ENCODE data around the gene RPN1. TPM values are rescaled to one million over a fixed set of nuclear protein-coding genes. Genes with fewer than 3 reads are reported as not detected.
A peak's percentile ranks its signal among the peaks of the same experiment; 100 is the strongest.

RPN1 gene
- total RNA-seq, 3 donors from 2014 or later (not counting 1 experiment from before 2014, with no cell fraction given), result 90.5 to 130 (median 92.1) TPM

DNA sequence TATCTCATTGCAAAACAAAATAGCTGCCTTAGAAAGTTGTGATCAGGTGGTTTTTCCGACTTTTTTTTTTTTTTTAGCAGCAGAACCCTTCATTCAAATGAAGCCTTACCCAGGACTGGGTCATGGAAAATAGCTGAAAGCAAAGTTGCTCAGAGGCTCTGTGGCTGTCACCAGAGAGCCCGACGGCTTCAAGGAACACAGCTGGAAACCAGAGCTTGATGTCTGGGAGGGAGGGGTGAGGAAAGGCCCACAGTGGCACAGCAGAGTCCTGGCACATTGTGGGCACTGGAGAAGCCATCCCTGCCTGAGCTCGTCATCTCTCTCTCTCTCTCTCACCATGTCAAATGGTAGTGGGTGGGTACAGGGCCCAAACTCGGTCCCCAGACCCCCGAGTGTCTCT is 77.5 kb downstream of the RPN1 start:
- peaks cover 15 to 17% of the 10 kb centered on the region in 2 donors for H3K4me1 Mint-ChIP-seq

DNA sequence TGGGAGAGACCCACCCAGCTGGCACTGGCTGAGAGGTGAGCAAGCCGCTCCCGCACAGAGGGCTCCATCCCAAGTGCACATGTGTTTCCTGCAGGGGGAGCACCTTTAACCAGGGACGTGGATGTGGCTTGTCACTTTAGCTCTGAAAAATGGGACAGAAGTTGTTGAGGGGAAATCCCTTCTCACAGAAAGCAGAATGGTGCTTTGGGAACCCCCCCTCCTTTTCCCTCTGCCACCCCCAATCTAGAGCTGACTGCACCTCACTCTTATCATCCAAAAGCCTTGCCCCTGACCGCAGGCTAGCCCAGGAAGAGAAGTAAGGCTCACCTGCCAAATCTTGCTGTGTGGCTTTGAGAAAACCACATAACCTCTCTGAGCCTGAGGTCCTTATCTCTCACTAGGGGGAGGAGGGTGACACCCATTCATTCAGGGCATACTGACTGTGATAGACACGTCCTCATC is 77.9 kb downstream of the RPN1 start:
- Histone ChIP-seq H3K4me1 (ENCODE audit: control insufficient read depth, insufficient read depth, low read length) (peaks cover 18% of the 10 kb centered on the region), H3K27ac (ENCODE audit: low read length) (no peak overlapping the region), H3K4me3 (ENCODE audit: low read length) (no peak overlapping the region), H3K36me3 (ENCODE audit: control insufficient read depth, insufficient read depth, low read length) (no peaks in the 10 kb centered on the region), H3K27me3 (ENCODE audit: control insufficient read depth, insufficient read depth, low read length) (peaks cover 7% of the 10 kb centered on the region), H3K9me3 (ENCODE audit: control insufficient read depth, insufficient read depth, low read length) (no peaks in the 10 kb centered on the region)
- peaks cover 8 to 11% of the 10 kb centered on the region in 2 donors for H3K27me3 Mint-ChIP-seq (ENCODE audit: low read depth in 2 of 2)
- H3K9me3 Mint-ChIP-seq, result no peaks in the 10 kb centered on the region
- TF ChIP-seq, protein P1, sequence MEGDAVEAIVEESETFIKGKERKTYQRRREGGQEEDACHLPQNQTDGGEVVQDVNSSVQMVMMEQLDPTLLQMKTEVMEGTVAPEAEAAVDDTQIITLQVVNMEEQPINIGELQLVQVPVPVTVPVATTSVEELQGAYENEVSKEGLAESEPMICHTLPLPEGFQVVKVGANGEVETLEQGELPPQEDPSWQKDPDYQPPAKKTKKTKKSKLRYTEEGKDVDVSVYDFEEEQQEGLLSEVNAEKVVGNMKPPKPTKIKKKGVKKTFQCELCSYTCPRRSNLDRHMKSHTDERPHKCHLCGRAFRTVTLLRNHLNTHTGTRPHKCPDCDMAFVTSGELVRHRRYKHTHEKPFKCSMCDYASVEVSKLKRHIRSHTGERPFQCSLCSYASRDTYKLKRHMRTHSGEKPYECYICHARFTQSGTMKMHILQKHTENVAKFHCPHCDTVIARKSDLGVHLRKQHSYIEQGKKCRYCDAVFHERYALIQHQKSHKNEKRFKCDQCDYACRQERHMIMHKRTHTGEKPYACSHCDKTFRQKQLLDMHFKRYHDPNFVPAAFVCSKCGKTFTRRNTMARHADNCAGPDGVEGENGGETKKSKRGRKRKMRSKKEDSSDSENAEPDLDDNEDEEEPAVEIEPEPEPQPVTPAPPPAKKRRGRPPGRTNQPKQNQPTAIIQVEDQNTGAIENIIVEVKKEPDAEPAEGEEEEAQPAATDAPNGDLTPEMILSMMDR (IDR thresholded peaks at IDR 0.05), result no peak
- intact Hi-C loops (cut with micrococcal nuclease), result no loop called here
- peaks cover 15 to 17% of the 10 kb centered on the region in 2 donors for H3K4me1 Mint-ChIP-seq
- WGBS (ENCODE audit: insufficient coverage), result 4% methylated on average over 5 of the region's 5 CpGs
- no peak overlapping the region for H3K27ac Mint-ChIP-seq
- DNase-seq (peak in 1 of 2 donors; percentile 55), ATAC-seq (peak in 2 of 3 donors; percentile 61 to 71)
- no peaks in the 10 kb centered on the region for H3K36me3 Mint-ChIP-seq
- no peak overlapping the region for H3K4me3 Mint-ChIP-seq

More for the DNA sequence above, 77.5 kb downstream of the RPN1 start:
- Histone ChIP-seq H3K27ac (ENCODE audit: low read length) (no peak overlapping the region), H3K9me3 (ENCODE audit: control insufficient read depth, insufficient read depth, low read length) (no peaks in the 10 kb centered on the region), H3K4me3 (ENCODE audit: low read length) (no peak overlapping the region), H3K4me1 (ENCODE audit: control insufficient read depth, insufficient read depth, low read length) (peaks cover 18% of the 10 kb centered on the region), H3K27me3 (ENCODE audit: control insufficient read depth, insufficient read depth, low read length) (peaks cover 7% of the 10 kb centered on the region), H3K36me3 (ENCODE audit: control insufficient read depth, insufficient read depth, low read length) (no peaks in the 10 kb centered on the region)
- Mint-ChIP-seq H3K27ac (no peak overlapping the region), H3K4me3 (no peak overlapping the region), H3K27me3 (ENCODE audit: low read depth in 2 of 2) (peaks cover 8 to 11% of the 10 kb centered on the region in 2 donors), H3K9me3 (no peaks in the 10 kb centered on the region), H3K36me3 (no peaks in the 10 kb centered on the region)
- peak in 1 of 3 donors; percentile 34 for ATAC-seq
- TF ChIP-seq, protein P1 (IDR thresholded peaks at IDR 0.05), result no peak
- 16% methylated on average over 5 of the region's 6 CpGs for WGBS (ENCODE audit: insufficient coverage)
- DNase-seq, result no peak
- intact Hi-C loops (cut with micrococcal nuclease), result no loop called here

DNA sequence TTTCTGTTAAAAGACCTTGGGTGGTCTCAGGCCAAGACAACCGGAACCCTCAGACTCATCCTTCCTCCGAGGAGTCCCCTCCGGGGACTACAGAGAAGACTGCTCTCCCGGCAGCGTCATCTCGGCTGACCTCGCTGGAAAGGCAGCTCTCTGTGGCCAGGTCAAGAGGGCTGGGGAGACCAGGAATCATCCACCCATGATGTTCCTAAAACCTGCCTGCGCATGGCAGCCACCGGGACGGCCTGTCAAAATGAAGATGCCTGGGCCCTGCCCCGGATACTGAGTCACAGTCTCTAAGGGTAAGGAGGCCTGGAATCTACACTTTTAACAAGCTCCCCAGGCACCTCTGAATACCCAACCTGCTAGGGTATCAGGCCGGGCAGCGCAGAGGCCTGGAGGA is 78.6 kb downstream of the RPN1 start:
- Mint-ChIP-seq H3K4me3 (no peak overlapping the region), H3K36me3 (no peaks in the 10 kb centered on the region), H3K9me3 (no peaks in the 10 kb centered on the region), H3K4me1 (peaks cover 15 to 17% of the 10 kb centered on the region in 2 donors), H3K27ac (no peak overlapping the region), H3K27me3 (ENCODE audit: low read depth in 2 of 2) (peaks cover 8 to 11% of the 10 kb centered on the region in 2 donors)
- Histone ChIP-seq H3K27ac (ENCODE audit: low read length) (no peak overlapping the region), H3K4me1 (ENCODE audit: control insufficient read depth, insufficient read depth, low read length) (peaks cover 18% of the 10 kb centered on the region), H3K36me3 (ENCODE audit: control insufficient read depth, insufficient read depth, low read length) (no peaks in the 10 kb centered on the region), H3K4me3 (ENCODE audit: low read length) (no peak overlapping the region), H3K27me3 (ENCODE audit: control insufficient read depth, insufficient read depth, low read length) (peaks cover 7% of the 10 kb centered on the region), H3K9me3 (ENCODE audit: control insufficient read depth, insufficient read depth, low read length) (no peaks in the 10 kb centered on the region)
- TF ChIP-seq, protein P1 (IDR thresholded peaks at IDR 0.05), result no peak
- ATAC-seq, result no peak
- DNase-seq, result no peak
- intact Hi-C loops (cut with micrococcal nuclease), result no loop called here
- 93% methylated on average over 12 of the region's 13 CpGs for WGBS (ENCODE audit: insufficient coverage)

Other genes starting within 250 kb of the RPN1 start
- gene DNAJB8, start 183.9 kb downstream of the RPN1 start, total RNA-seq, result not detected
- 100 to 1,000 TPM in 1 of 3 donors, 1 to 10 TPM in 1, under 1 TPM in 1; 0.92 to 225 (median 8.4) TPM for gene GATA2, start 157.6 kb downstream of the RPN1 start, total RNA-seq
- 100 to 1,000 TPM; 218 to 233 (median 224) TPM for gene RAB7A, start 75.4 kb upstream of the RPN1 start, total RNA-seq
- gene ACAD9, start 228.8 kb upstream of the RPN1 start, total RNA-seq, result 10 to 100 TPM; 43.4 to 71.3 (median 54.2) TPM

All from natural killer cell (primary cell).